Esophagus squamous epithelium (tissue), 5 donors: ENCODE data around the gene GAB3. TPM values are rescaled to one million over a fixed set of nuclear protein-coding genes. Genes with fewer than 3 reads are reported as not detected.
"Not testable (repeated sequence)": the region's sequence is repeated elsewhere in the genome, so short reads cannot be mapped to it uniquely, and the experiment has no call there.

Experiments used
- DNase-seq: peaks from one replicate; lab custom pipeline; 2025; lab: John Stamatoyannopoulos, UW
- H3K27ac ChIP-seq, 4 donors: fragments of 200-600 bp; sonication (generic); one replicate each; pipeline ENCODE4 v1.5.1; 2016 to 2019; ENCODE audit warnings: mild to moderate bottlenecking in 1 of 4
- H3K27me3 ChIP-seq, 4 donors: fragments of 200-600 bp; sonication (generic); 1 replicate in 3 of 4; 2 replicates in 1 of 4; pipeline versions ENCODE4 v1.5.1 to v1.6.0; 2017 to 2021; ENCODE audit warnings: antibody characterized with exemption in 1 of 4
- H3K36me3 ChIP-seq, 3 donors: fragments of 200-600 bp; sonication (generic); one replicate each; pipeline ENCODE4 v1.5.1; 2016 to 2019
- H3K4me1 ChIP-seq, 3 donors: fragments of 200-600 bp; sonication (generic); one replicate each; pipeline ENCODE4 v1.5.1; 2017 to 2019
- H3K4me3 ChIP-seq, 4 donors: fragments of 200-600 bp; sonication (generic); 1 replicate in 3 of 4; 2 replicates in 1 of 4; pipeline ENCODE4 v1.5.1; 2016 to 2019; ENCODE audit warnings: mild to moderate bottlenecking in 2 of 4, moderate library complexity in 1 of 4
- H3K9me3 ChIP-seq, 3 donors: fragments of 200-600 bp; sonication (generic); one replicate each; pipeline ENCODE4 v1.5.1; 2016 to 2019
- POLR2A ChIP-seq, 4 donors: fragments of 450-650 bp; IDR thresholded peaks; one replicate each; pipeline ENCODE4 v1.6.1; 2017; ENCODE audit warnings: antibody characterized with exemption in 4 of 4, mild to moderate bottlenecking in 4 of 4, moderate library complexity in 3 of 4
- WGBS, 2 donors: methylation state at CpG; one replicate each; pipeline ENCODE4 v1.1.5; 2018; 5-methylcytosine and 5-hydroxymethylcytosine counted together
- intact Hi-C: fragments of 100-400 bp; cut with DNase I; formaldehyde crosslinking; loops from one replicate; pipeline ENCODE4 v1.15.0; 2022
- total RNA-seq, 4 donors: library from RNA; depleted of rRNA; stranded (reverse); fragments of >200 nt; gene quantifications; one replicate each; pipeline ENCODE4 v1.1.0, GENCODE V29; 2016
- TF ChIP-seq, protein P1 (sequence below), 6 experiments: fragments of 450-650 bp in 4 of 6; fragments of 200-600 bp in 2 of 6; sonication (generic) in 2 of 6; IDR thresholded peaks; one replicate each; pipeline ENCODE4 v1.5.1; 2016 to 2019; ENCODE audit warnings: antibody characterized with exemption in 6 of 6, mild to moderate bottlenecking in 4 of 6, moderate library complexity in 4 of 6
- donor health status: DM: yes; HTN: yes; CAD: no.

The GAB3 gene
- total RNA-seq, 4 donors from 2014 or later = 0.61 to 4.4 (median 1.8) TPM

DNA sequence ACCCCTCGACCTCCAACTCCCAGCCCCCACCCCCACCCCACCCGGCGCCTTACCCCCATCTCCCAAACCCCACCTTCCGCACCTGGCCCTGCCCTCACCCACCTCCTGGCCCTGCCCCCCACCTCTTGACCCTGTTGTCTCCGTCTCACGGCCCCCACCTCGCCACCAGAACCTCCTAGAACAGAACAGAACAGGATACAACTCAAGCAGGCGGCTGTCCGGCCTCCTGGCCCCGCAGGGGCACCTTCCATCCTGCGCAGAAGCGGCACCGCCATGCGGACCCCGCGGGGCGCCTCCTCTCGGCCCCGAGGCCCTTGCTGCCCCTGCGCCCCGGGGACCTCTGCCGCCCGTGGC, 97.9 kb downstream of the GAB3 start:
- no peak overlapping the region for H3K4me3 ChIP-seq
- intact Hi-C loops = no loop called here
- WGBS, 2 donors = 80% methylated on average over 6 of the region's 23 CpGs; no CpG with 5 or more reads in 1 of the 2 donors
- TF ChIP-seq, protein P1, sequence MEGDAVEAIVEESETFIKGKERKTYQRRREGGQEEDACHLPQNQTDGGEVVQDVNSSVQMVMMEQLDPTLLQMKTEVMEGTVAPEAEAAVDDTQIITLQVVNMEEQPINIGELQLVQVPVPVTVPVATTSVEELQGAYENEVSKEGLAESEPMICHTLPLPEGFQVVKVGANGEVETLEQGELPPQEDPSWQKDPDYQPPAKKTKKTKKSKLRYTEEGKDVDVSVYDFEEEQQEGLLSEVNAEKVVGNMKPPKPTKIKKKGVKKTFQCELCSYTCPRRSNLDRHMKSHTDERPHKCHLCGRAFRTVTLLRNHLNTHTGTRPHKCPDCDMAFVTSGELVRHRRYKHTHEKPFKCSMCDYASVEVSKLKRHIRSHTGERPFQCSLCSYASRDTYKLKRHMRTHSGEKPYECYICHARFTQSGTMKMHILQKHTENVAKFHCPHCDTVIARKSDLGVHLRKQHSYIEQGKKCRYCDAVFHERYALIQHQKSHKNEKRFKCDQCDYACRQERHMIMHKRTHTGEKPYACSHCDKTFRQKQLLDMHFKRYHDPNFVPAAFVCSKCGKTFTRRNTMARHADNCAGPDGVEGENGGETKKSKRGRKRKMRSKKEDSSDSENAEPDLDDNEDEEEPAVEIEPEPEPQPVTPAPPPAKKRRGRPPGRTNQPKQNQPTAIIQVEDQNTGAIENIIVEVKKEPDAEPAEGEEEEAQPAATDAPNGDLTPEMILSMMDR (IDR thresholded peaks at IDR 0.05) = no peak
- TF ChIP-seq POLR2A (IDR thresholded peaks at IDR 0.05) = no peak
- H3K4me1 ChIP-seq = no peaks in the 10 kb centered on the region
- H3K36me3 ChIP-seq = no peaks in the 10 kb centered on the region
- DNase-seq = no peak
- H3K27ac ChIP-seq = no peak overlapping the region
- no peaks in the 10 kb centered on the region for H3K27me3 ChIP-seq
- H3K9me3 ChIP-seq = no peaks in the 10 kb centered on the region

DNA sequence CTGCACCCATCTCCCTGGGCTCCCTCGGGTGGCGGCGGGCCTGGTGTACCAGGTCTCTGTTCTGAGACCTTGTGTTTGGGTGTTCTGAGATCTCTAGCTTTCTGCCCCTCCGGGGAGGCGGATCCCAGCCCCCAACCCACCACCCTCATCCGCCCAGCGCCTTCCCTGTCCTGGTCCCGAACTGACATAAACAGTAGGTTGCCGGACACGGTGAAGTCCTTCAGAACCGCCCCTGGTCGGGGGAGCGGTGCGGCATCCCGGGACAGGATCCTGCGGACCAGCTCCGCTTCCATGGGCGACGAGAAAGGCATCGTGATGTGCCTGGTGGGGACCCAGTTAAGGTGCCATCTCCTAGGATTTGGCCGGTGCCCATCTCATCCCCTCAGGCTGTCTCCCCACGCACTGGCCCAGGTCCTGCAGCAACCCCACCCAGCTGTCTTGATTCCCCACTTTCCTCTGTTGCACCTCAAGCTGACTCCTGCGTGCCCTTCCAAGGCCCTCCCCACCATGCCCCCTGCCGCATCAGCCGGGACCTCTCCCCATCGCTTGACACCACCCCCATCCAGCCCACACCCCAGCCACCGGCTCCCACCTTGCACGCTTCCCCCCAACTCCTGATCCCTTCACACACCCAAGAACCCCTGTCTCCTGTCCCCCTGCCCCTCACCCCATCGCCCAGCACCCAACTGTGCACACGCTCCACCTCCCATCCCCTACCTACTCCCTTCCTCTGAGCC, 98.4 kb downstream of the GAB3 start:
- Histone ChIP-seq H3K27me3 (no peaks in the 10 kb centered on the region), H3K36me3 (no peaks in the 10 kb centered on the region), H3K4me1 (no peaks in the 10 kb centered on the region), H3K27ac (no peak overlapping the region), H3K9me3 (no peaks in the 10 kb centered on the region), H3K4me3 (no peak overlapping the region)
- intact Hi-C loops = no loop called here
- 84 to 92% methylated on average over 8 to 25 of the region's 30 CpGs for WGBS, 2 donors
- TF ChIP-seq, protein P1 (IDR thresholded peaks at IDR 0.05) = no peak
- no peak for TF ChIP-seq POLR2A (IDR thresholded peaks at IDR 0.05)
- DNase-seq = no peak

DNA sequence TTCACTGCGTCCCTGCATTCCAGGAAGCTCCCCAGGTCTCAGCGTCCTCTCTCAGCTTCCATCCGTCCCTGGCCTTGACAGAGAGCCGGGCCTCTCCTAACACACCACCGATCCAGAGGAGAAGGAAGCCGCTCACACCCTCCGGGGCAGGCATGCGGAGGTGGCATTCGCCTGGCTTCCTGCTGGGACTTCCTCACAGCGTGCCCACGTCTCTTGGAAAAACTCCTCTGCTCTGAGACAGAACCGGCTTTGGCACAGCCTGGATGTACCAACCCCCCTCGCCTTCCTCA, 100.7 kb downstream of the GAB3 start:
- no peak overlapping the region for H3K27ac ChIP-seq

DNA sequence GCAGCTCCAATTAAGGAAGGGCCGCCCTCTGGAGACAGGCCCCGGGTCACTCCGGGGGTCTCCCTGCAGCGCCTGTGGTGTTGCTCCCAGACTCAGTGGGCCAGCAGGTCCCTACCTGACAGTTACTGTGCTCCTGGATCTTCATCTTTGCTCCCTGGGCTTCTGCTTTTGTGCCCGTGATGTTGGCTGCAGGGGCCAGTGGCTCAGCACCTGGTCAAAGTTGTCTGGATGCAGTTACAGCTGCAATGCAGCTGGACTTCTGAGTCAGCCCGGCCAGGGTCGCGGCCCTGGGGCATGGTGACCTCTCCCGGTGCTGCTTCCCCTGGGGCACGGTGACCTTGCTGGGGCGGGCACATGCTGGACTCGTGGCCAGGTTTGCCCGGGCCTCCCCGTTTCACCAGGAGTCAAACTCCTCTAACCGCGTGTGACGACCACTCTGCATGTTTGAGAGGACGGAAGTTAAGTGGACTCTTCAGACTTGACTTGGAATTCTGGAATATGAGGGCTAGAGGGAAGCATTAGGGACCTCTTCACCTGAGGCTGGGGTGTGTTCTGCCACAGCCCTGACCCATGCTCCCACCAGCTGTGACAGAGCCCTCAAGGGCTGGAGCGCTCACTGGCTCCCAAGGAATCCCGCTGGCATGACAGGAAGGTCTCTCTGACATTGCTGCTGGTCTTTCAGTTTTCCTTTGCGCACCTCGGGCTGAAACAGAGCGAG, 101.2 kb downstream of the GAB3 start:
- no peaks in the 10 kb centered on the region for H3K27me3 ChIP-seq
- H3K4me3 ChIP-seq = no peak overlapping the region
- intact Hi-C loops = no loop called here
- TF ChIP-seq POLR2A (IDR thresholded peaks at IDR 0.05) = no peak
- TF ChIP-seq, protein P1 (IDR thresholded peaks at IDR 0.05) = no peak
- no peaks in the 10 kb centered on the region for H3K9me3 ChIP-seq
- WGBS, 2 donors = 73% methylated on average over 8 of the region's 23 CpGs; no CpG with 5 or more reads in 1 of the 2 donors
- no peaks in the 10 kb centered on the region for H3K4me1 ChIP-seq
- no peak overlapping the region for H3K27ac ChIP-seq
- no peaks in the 10 kb centered on the region for H3K36me3 ChIP-seq
- no peak for DNase-seq

More for the DNA sequence above, 100.7 kb downstream of the GAB3 start:
- H3K9me3 ChIP-seq = no peaks in the 10 kb centered on the region
- no peak overlapping the region for H3K4me3 ChIP-seq
- no peak for DNase-seq
- H3K27me3 ChIP-seq = no peaks in the 10 kb centered on the region
- no peaks in the 10 kb centered on the region for H3K4me1 ChIP-seq
- H3K36me3 ChIP-seq = no peaks in the 10 kb centered on the region
- intact Hi-C loops = no loop called here
- 79% methylated on average over 7 of the region's 13 CpGs; no CpG with 5 or more reads in 1 of the 2 donors for WGBS, 2 donors
- TF ChIP-seq, protein P1 (IDR thresholded peaks at IDR 0.05) = no peak
- TF ChIP-seq POLR2A (IDR thresholded peaks at IDR 0.05) = no peak

DNA sequence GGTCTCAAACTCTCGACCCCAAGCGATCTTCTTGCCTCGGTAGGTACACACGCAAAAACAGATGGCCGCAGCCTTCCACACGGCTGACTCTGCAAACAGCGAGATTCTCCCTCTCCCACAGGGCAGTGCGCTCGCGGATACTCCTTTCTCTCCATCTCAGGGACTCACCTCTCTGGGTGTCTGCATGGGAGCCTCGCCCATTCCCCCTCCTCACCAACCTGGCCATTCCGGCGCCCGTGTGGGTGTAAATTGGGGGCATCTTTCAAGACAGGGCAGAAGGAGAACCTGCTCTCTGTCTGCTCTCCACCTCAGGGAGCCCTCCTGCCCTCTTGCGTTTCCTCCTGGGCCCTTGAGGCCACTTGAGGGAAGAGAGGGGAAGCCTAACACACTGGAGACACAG, 101.9 kb downstream of the GAB3 start:
- Histone ChIP-seq H3K36me3 (no peaks in the 10 kb centered on the region), H3K27ac (no peak overlapping the region), H3K4me1 (no peaks in the 10 kb centered on the region), H3K9me3 (no peaks in the 10 kb centered on the region), H3K4me3 (no peak overlapping the region), H3K27me3 (no peaks in the 10 kb centered on the region)
- WGBS, 2 donors = 84% methylated on average over 11 of the region's 15 CpGs; no CpG with 5 or more reads in 1 of the 2 donors
- intact Hi-C loops = no loop called here
- no peak for TF ChIP-seq POLR2A (IDR thresholded peaks at IDR 0.05)
- TF ChIP-seq, protein P1 (IDR thresholded peaks at IDR 0.05) = no peak
- no peak for DNase-seq

DNA sequence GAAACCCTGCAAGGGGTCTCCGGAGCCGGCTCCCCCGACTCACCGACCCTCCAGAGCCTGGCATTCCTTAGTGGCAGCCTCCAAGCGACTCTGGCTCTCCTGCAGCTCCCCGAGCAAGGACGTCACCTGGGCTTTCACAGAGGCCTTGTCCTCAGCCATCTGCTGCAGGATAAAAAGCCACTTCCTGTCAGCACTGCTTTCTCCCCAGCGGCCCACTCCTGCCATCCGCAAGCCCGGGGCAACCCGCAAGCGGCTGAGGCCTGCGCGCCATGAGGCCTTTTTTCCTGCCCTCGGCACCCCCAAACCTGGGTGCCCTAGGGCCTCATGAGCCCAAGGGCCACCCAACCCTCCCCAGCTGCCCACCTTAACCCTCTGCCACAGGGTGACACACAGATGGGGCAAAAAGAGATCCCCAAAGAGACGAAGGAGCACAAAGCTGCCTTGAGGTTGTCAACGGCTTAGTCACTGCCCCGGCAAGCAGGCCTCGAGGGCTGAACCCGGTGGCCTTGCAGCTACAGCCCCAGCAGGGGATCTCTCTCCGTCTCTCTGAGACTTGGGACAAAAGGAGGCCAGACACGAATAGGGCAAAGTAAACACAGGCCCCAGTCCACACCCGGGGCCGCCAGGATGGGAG, 105.0 kb downstream of the GAB3 start:
- H3K4me3 ChIP-seq, H3K9me3 ChIP-seq, H3K27ac ChIP-seq, H3K27me3 ChIP-seq, H3K36me3 ChIP-seq, DNase-seq, intact Hi-C loops, H3K4me1 ChIP-seq: not testable (repeated sequence)
- no CpG with 5 or more reads among the region's 24 CpGs for whole genome bisulfite sequencing, 2 donors

DNA sequence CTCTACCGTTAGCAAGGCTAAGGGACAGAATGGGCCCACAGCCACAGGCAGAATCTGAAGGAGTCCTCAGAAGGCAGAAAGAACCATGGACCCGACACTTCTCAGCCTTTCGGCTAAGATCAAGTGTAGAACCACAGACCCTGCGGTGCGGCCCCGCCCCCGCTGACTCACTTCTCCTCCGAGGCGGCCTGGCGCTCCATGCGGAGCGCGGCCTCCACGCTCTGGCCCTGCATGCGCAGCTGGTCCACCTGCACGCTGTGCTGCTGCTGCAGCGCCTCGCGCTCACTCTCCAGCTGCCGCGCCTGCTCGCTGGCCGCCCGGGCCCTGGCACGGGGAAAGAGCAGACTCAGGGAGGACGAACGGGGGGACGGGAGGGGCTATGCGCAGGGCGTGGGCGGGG, 107.2 kb downstream of the GAB3 start:
- H3K27me3 ChIP-seq, DNase-seq, intact Hi-C loops, H3K9me3 ChIP-seq, H3K4me3 ChIP-seq, H3K36me3 ChIP-seq, H3K27ac ChIP-seq, H3K4me1 ChIP-seq: not testable (repeated sequence)
- no CpG with 5 or more reads among the region's 31 CpGs for WGBS, 2 donors
